Right lobe of liver (tissue), 6 donors: ENCODE measurements around the gene C6orf47. TPM values are rescaled to one million over a fixed set of nuclear protein-coding genes. Genes with fewer than 3 reads are reported as not detected.

ENCODE experiments used
- ATAC-seq, 4 donors: fragments of 200-7000 bp; cut with Tn5 transposase; one replicate each; pipeline ENCODE4 v1.9.1; 2020; ENCODE audit warnings: mild to moderate bottlenecking in 4 of 4, moderate library complexity in 4 of 4
- DNase-seq, 3 donors: peaks; one replicate each; pipeline ENCODE4 v3.0.0-alpha.2; 2020
- H3K27ac ChIP-seq, 3 donors: fragments of 200-600 bp; one replicate each; pipeline ENCODE4 v1.8.0; 2022
- H3K27me3 ChIP-seq, 2 donors: fragments of 200-600 bp; one replicate each; pipeline ENCODE4 v1.8.0; 2022
- H3K36me3 ChIP-seq, 4 donors: fragments of 200-600 bp; sonication (generic) in 1 of 4; one replicate each; pipeline versions ENCODE4 v1.5.1 to v1.8.0; 2017 to 2022; ENCODE audit warnings: control low read depth in 1 of 4
- H3K4me1 ChIP-seq, 4 donors: fragments of 200-600 bp; sonication (generic) in 1 of 4; one replicate each; pipeline versions ENCODE4 v1.5.1 to v1.8.0; 2017 to 2022; ENCODE audit warnings: control low read depth in 1 of 4
- H3K4me3 ChIP-seq, 3 donors: fragments of 200-600 bp; one replicate each; pipeline ENCODE4 v1.8.0; 2022
- H3K9me3 ChIP-seq, 4 donors: fragments of 200-600 bp; sonication (generic) in 1 of 4; one replicate each; pipeline versions ENCODE4 v1.5.1 to v1.8.0; 2017 to 2022; ENCODE audit warnings: control low read depth in 1 of 4
- POLR2A ChIP-seq: fragments of 450-650 bp; IDR thresholded peaks from one replicate; pipeline ENCODE4 v1.6.1; 2017; ENCODE audit warnings: antibody characterized with exemption, mild to moderate bottlenecking
- WGBS: methylation state at CpG from one replicate; pipeline ENCODE4 v1.1.6; 2018; ENCODE audit warnings: low coverage, low lambda C conversion rate; ENCODE audit not compliant: insufficient coverage; ENCODE audit errors: missing lambda C conversion rate; 5-methylcytosine and 5-hydroxymethylcytosine counted together
- intact Hi-C, 2 donors: fragments of 100-400 bp; cut with DNase I; formaldehyde crosslinking; loops; one replicate each; pipeline versions ENCODE4 v1.11.2 to v1.14.1; 2022
- total RNA-seq, 6 experiments: library from RNA; depleted of rRNA in 2 of 6; stranded (reverse); fragments of >200 nt in 2 of 6; fragmentation: NEBNext Ultra II Directional in 3 of 6; extraction: Animal tissue kit (Norgen Biotek cat#: 25700) in 3 of 6; gene quantifications; one replicate each; pipeline versions ENCODE4 v1.1.0 to v1.2.4, GENCODE V29; 2016 to 2023
- TF ChIP-seq, protein P1 (sequence below), 4 donors: fragments of 200-600 bp in 3 of 4; fragments of 450-650 bp in 1 of 4; IDR thresholded peaks; one replicate each; pipeline versions ENCODE4 v1.5.1 to v1.8.0; 2016 to 2022; ENCODE audit warnings: antibody characterized with exemption in 4 of 4, mild to moderate bottlenecking in 2 of 4
- donor health status: DM: no; HTN: yes; CAD: no.
- donor health status: DM: no; HTN: no; CAD: no.
- donor health status: DM: no; HTN: no; CAD: no.
- donor health status: DM: no; HTN: yes; CAD: no.
- donor health status: DM: no; HTN: yes; CAD: no.

C6orf47 gene
- total RNA-seq, 6 experiments from 2014 or later: 6.6 to 8.7 (median 7.6) TPM

DNA sequence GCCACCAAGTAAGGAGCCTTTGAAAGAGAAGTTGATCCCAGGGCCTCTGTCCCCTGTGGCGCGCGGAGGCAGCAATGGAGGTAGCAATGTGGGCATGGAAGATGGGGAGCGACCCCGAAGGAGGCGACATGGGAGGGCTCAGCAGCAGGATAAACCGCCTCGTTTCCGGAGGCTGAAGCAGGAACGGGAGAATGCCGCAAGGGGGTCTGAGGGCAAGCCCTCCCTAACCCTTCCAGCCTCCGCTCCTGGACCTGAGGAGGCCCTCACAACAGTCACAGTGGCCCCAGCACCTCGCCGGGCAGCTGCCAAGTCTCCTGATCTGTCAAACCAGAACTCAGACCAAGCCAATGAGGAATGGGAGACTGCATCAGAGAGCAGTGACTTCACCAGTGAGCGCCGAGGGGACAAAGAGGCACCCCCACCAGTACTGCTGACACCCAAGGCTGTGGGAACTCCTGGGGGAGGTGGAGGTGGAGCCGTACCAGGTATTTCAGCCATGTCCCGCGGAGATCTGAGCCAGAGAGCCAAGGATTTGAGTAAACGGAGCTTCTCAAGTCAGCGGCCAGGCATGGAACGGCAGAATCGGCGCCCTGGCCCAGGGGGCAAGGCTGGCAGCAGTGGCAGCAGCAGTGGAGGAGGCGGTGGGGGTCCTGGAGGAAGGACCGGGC, 28.2 kb downstream of the C6orf47 start:
- H3K4me3 ChIP-seq: no peak overlapping the region
- no peak for DNase-seq
- no peaks in the 10 kb centered on the region for H3K9me3 ChIP-seq
- no peak for ATAC-seq
- 93% methylated on average over 9 of the region's 26 CpGs for WGBS
- no peak overlapping the region for H3K27ac ChIP-seq
- peaks cover 5 to 94% (median 49%) of the 10 kb centered on the region in 4 donors for H3K36me3 ChIP-seq
- peaks cover 0 to 12% (median 0%) of the 10 kb centered on the region in 4 donors for H3K4me1 ChIP-seq
- TF ChIP-seq POLR2A: no peak
- TF ChIP-seq, protein P1, sequence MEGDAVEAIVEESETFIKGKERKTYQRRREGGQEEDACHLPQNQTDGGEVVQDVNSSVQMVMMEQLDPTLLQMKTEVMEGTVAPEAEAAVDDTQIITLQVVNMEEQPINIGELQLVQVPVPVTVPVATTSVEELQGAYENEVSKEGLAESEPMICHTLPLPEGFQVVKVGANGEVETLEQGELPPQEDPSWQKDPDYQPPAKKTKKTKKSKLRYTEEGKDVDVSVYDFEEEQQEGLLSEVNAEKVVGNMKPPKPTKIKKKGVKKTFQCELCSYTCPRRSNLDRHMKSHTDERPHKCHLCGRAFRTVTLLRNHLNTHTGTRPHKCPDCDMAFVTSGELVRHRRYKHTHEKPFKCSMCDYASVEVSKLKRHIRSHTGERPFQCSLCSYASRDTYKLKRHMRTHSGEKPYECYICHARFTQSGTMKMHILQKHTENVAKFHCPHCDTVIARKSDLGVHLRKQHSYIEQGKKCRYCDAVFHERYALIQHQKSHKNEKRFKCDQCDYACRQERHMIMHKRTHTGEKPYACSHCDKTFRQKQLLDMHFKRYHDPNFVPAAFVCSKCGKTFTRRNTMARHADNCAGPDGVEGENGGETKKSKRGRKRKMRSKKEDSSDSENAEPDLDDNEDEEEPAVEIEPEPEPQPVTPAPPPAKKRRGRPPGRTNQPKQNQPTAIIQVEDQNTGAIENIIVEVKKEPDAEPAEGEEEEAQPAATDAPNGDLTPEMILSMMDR (IDR thresholded peaks at IDR 0.05): no peak
- H3K27me3 ChIP-seq: no peaks in the 10 kb centered on the region
- intact Hi-C loops: no loop called here

DNA sequence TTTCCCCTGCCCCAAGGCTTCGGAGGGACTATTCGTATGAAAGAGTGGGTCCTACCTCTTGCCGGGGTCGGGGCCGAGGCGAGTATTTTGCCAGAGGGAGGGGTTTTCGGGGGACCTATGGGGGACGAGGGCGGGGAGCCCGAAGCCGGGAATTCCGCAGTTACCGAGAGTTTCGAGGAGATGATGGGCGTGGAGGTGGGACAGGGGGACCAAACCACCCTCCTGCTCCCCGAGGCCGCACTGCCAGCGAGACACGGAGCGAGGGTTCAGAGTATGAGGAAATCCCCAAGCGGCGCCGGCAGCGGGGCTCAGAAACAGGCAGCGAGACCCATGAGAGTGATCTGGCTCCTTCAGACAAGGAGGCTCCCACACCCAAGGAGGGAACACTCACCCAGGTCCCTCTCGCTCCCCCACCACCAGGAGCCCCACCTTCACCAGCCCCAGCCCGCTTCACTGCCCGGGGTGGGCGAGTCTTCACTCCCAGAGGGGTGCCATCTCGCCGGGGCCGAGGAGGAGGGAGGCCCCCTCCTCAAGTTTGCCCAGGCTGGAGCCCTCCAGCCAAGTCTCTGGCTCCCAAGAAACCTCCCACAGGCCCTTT, 28.8 kb downstream of the C6orf47 start:
- Histone ChIP-seq H3K4me1 (peaks cover 0 to 12% (median 0%) of the 10 kb centered on the region in 4 donors), H3K36me3 (peaks cover 5 to 94% (median 47%) of the 10 kb centered on the region in 4 donors), H3K4me3 (no peak overlapping the region), H3K27me3 (no peaks in the 10 kb centered on the region), H3K9me3 (no peaks in the 10 kb centered on the region), H3K27ac (no peak overlapping the region)
- ATAC-seq: no peak
- intact Hi-C loops: no loop called here
- DNase-seq: no peak
- TF ChIP-seq POLR2A: no peak
- TF ChIP-seq, protein P1 (IDR thresholded peaks at IDR 0.05): no peak
- no CpG with 5 or more reads among the region's 32 CpGs for WGBS

DNA sequence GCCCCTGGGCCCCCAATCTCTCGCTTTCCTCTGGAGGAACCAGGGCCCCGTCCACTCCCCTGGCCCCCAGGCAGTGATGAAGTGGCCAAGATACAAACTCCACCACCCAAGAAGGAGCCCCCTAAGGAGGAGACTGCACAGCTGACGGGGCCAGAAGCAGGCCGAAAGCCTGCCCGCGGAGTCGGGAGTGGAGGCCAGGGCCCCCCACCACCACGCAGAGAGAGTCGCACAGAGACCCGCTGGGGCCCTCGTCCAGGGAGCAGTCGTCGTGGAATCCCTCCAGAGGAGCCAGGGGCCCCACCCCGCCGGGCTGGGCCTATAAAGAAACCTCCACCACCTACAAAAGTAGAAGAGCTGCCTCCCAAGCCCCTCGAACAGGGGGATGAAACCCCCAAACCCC, 29.4 kb downstream of the C6orf47 start:
- Histone ChIP-seq H3K4me1 (peaks cover 0 to 12% (median 0%) of the 10 kb centered on the region in 4 donors), H3K36me3 (peaks cover 5 to 94% (median 47%) of the 10 kb centered on the region in 4 donors), H3K4me3 (no peak overlapping the region), H3K27me3 (no peaks in the 10 kb centered on the region), H3K27ac (no peak overlapping the region), H3K9me3 (no peaks in the 10 kb centered on the region)
- DNase-seq: no peak
- TF ChIP-seq POLR2A: no peak
- TF ChIP-seq, protein P1 (IDR thresholded peaks at IDR 0.05): no peak
- 100% methylated on average over 2 of the region's 16 CpGs for WGBS
- intact Hi-C loops: no loop called here
- no peak for ATAC-seq

DNA sequence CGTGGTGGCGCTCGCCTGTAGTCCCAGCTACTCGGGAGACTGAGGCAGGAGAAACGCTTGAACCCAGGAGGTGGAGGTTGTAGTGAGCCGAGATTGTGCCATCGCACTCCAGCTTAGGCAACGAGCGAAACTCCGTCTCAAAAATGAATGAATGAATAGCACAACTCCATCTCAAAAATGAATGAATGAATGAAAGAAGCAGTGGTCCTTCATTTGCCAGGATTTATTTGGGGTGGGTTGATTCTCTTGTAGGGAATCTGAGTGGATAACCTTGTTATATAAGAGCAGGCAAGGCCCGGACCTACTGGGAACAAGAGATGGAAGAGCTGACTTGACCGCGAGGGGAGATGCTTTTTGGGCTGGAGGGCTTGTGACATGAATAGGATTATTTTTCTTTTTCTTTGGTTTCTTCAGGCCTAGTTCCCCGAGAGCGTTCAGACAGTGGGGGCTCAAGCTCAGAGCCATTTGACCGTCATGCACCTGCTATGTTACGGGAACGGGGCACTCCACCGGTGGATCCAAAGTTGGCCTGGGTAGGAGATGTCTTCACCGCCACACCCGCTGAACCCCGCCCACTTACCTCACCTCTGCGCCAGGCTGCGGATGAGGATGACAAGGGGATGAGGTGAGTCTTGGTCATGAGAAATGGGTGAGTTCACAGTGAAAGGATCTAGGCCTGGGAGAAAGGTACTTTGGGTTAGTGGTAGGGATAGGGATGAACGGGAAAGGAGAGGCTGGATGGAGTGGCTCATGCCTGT, 30.2 kb downstream of the C6orf47 start:
- ATAC-seq (no peak), DNase-seq (no peak)
- Histone ChIP-seq H3K4me3 (no peak overlapping the region), H3K36me3 (peaks cover 10 to 94% (median 49%) of the 10 kb centered on the region in 4 donors), H3K27me3 (no peaks in the 10 kb centered on the region), H3K9me3 (no peaks in the 10 kb centered on the region), H3K27ac (no peak overlapping the region), H3K4me1 (peaks cover 0 to 12% (median 0%) of the 10 kb centered on the region in 4 donors)
- no peak for TF ChIP-seq POLR2A
- TF ChIP-seq, protein P1 (IDR thresholded peaks at IDR 0.05): no peak
- intact Hi-C loops: no loop called here
- 92% methylated on average over 23 of the region's 25 CpGs for WGBS
